DMS153 (cell line): ENCODE results near the gene DDAH2.
A peak's percentile ranks its signal among the peaks of the same experiment; 100 is the strongest.
"Not testable (repeated sequence)": the region's sequence is repeated elsewhere in the genome, so short reads cannot be mapped to it uniquely, and the experiment has no call there.

Source experiments
- DNase-seq: peaks from one replicate; lab custom pipeline; 2025; lab: John Stamatoyannopoulos, UW

DDAH2 gene

DNA sequence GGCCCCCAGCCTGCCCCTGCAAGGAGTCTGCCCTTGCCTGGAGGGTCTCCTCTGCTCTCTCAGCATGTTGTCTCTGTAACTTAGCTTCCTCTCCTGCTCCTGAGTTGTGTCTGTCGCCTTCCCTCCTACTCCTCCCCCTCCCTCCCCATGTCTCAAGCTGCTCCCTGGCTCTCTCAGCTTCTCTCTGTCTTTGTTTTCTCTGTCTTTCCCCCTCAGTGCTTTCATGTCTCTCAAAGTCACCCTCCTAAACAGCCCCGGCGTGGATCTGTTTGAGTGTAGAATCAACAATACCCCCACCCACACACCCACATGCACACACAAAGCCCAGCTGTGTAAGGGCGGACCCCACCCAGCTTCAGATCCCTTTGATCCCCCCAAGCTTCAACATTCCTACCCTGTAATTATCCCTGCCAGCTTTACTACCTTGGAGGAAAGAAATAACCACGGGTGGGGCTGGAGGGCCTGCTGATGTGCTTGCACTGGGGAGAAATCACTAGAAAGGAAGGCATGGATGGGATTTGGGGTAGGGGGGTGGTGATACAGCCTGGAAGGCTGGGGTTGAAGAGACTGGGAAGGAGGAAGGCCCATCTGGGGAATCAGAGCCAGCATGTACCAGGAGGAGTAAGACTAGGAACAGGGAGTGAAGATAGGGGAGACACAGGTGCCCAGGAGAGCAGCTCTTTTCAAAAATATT is 15.0 kb downstream of the DDAH2 start:
- no peak for DNase-seq

DNA sequence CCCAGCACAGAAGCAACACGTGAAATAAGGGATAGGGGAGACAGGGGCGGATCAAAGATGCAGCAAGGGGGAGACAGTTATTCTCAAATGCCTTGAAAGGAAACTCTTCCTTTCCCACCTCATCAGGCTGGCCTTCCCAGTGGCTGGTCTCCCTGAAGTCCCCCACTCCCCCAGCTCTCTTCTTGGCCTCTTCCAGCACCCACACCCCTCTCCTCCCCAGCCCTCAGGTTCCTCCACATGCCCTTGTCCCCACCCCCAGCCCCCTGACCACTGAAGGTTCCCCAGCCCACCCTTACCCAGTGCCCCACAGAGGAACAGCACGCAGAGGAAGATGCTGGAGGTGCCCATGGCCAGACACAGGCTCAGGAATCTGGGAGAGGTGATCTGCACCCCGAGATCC is 15.6 kb downstream of the DDAH2 start:
- no peak for DNase-seq

DNA sequence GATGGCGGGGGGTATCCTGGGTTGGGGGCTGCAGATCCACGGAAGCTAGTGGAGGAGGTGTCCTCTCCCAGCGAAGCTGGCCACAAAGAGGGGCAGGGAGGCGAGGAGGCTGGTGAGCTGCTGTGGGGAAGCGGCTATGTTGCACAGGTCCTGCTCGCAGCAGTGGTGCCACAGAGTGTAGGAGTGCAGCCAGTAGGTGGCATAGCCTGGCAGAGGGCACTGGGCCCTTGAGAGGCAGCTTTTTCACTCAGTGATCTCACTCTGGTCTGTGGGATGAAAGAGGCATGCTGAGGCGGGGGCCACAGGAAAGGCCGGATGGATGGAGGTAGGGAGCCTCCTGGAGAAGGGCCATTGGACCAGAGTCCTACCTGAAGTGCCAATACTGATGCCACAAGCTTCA is 16.8 kb downstream of the DDAH2 start:
- peak; percentile 13 for DNase-seq

DNA sequence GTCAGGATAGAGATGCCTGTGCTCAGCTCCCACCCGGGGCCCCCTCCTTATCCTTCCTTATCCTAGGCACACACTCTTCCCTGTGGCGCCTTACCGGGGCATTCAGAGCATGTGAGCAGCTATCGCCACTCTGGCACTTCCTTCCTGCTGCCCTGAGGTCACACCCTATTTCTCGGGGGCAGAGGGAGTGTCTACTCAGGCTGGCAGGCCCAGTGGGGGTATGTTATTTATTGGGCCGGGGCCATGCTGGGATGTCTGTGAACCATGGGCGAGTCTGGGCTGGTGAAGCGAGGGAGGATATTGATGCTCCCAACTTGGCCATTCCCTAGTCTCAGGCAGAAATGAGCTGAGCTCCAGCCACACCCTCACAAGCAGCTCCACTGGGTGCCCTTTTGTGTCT is 17.9 kb downstream of the DDAH2 start:
- no peak for DNase-seq

DNA sequence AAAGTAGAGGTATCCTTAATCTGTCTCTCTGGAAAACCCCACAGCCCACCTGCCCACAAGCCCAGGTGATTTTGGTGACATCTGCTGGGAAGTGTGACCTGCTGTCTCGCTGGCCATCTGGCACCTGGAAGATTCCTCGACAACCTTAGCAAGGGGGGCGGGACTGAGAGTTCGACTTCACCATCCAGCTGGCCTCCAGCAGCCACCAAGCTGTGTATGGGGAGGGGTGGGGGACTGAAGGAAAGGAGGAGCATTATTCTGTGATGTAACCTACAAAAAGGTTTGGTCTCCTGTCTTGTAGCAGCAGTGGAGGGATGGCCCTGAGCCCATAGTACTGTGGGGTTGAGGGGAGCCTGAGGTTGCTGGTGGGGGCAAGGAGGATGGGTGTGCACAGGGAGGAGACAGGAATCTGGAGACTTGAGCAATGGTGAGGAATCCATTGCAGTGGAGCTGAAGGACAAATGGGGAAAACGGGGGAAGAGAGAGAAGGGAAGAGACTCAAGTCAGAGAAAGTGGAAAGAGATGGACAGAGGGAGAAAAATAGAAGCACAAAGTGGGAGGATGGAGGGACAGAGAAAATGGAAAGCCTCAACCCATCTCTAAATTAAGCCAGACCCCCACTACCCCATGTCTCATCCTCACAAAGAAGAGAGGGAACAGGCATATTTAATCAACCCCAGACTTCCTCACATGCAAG is 18.4 kb downstream of the DDAH2 start:
- no peak for DNase-seq

DNA sequence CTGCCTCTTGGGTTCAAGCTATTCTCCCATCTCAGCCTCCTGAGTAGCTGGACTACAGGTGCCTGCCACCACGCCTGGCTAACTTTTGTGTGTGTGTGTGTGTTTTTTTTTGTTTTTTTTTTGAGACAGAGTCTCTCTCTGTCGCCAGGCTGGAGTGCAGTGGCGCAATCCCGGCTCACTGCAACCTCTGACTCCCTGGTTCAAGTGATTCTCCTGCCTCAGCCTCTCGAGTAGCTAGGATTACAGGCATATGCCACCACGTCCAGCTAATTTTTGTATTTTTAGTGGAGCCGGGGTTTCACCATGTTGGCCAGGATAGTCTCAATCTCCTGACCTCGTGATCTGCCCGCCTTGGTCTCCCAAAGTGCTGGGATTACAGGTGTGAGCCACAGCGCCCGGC is 19.9 kb downstream of the DDAH2 start:
- not testable (repeated sequence) for DNase-seq

DNA sequence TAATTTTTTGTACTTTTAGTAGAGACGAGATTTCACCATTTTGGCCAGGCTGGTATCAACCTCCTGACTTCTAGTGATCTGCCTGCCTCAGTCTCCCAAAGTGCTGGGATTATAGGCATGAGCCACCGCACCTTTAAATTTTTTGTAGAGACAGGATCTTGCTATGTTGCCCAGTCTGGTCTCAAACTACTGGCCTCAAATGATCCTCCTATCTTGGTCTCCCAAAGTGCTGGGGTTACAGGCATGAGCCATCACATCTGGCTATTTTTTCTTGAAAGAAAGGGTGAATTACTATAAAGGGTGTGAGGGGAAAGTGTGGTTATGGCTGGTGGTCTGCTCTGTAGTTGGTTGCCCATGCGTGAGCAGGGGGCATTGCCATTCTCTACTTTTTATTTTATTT is 20.9 kb downstream of the DDAH2 start:
- DNase-seq: no peak

DNA sequence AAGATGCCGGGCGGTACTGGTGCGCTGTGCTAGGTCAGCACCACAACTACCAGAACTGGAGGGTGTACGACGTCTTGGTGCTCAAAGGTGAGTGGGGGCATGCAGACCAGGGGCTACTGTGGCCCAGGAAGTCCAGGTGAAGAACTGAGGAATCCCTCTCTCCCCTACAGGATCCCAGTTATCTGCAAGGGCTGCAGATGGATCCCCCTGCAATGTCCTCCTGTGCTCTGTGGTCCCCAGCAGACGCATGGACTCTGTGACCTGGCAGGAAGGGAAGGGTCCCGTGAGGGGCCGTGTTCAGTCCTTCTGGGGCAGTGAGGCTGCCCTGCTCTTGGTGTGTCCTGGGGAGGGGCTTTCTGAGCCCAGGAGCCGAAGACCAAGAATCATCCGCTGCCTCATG is 21.4 kb downstream of the DDAH2 start:
- no peak for DNase-seq

DNA sequence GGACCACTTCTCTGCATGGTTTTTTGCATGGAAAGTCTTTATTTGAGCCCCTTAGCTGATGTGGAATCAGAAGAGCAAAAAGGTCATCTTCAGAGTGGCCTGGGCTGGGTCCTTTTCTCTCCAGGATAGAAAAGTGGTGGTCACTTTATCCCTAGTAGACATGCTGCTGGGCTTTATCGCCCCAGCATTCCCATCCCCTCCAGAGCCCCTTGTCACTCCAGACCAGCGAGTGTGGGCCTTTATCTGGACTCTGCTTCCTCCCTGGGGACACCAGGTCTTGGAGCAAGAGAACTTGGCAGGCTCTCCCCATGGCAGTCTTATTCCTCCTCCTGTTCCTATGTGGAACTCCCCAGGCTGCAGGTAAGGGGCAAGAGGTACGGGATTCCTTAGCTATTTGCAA is 22.5 kb downstream of the DDAH2 start, which contains the start of gene LY6G6F:
LY6G6F (plus strand) TSS at position 268 of the 400 bp plus-strand sequence; CDS start at position 309, 41 bp downstream.
- DNase-seq: no peak

DNA sequence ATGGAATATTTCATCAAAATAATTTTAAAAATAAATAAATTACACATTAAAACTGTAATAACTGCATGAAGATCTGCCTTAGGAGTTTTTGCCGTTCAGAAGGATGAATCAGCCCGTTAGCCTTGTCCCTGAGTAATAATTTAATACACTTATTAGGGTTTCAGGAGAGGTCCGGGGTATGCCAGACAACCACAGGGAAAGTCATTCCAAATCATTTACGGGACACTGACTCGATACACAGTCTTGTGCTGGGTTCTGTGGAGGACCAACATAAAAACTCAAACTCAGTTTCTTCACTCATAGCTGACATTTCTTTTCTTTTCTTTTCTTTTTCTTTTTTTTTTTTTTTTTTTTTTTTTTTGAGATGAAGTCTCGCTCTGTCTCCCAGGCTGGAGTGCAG is 23.2 kb downstream of the DDAH2 start:
- DNase-seq: no peak

DNA sequence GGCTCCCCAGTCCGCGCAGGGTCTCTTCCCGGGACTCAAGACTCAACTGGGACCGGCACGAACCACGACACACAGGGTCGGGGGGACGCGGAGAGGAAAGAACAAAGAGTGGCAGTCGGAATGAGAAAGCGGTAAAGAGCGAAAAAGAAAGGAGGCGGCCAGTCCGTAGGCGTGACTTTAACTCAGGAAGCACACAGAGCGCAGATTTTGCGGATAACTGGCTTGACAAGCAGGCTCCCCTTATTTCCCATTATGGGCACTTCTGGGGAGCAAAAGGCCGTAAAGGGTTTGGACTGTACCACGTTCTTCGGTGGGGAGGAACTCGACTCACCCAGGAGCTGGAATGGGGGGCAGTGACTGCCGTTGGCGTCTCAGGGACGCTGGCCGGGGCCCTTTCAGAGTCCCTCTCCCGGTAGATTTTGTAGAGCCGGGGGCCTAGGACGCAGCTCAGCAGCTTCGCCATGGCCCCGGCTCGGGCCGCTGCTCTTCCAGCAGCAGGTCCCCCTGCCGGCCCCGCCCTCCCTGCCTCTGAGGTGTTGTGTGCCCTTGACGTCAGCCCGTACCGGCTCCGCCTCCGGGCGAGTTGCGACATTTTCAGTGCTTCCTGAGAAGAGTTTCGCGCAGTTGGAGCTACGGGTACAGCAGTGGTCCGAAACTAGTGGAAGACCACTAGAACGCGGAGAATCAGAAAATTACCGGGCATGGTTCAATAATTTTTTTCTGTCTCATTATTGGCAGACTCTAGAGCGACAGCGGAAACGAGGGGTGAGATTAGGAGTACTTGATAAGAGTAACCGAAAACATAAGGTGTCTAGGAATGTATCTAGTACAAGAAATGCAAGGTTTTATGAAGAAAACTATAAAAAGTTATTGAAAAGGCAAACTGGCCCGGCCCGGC is 26.0 kb downstream of the DDAH2 start, which contains the start of gene ABHD16A:
ABHD16A (minus strand) TSS at position 506 of the 898 bp plus-strand sequence; CDS start at position 463, 43 bp downstream.
- DNase-seq: peak; percentile 92

DNA sequence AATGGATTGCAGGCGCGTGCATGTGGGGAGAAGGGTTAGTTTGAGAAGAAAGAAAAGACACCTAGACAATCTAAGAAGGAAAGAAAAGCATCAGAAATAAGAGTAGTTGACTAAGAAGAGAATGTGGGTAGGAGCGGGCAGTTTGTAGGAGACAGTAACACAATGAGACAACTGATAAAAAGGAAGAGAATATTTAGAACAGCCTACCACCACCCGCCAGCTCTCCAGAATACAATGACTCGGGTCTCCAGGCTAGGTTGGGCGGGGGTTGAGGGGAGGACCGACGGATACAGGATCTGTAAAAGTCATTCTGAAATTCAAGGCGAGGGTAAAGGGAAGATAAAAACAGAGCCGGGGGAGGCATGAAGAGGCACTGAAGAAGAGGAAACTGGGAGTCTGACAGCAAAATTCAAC is 26.7 kb downstream of the DDAH2 start:
- no peak for DNase-seq

DNA sequence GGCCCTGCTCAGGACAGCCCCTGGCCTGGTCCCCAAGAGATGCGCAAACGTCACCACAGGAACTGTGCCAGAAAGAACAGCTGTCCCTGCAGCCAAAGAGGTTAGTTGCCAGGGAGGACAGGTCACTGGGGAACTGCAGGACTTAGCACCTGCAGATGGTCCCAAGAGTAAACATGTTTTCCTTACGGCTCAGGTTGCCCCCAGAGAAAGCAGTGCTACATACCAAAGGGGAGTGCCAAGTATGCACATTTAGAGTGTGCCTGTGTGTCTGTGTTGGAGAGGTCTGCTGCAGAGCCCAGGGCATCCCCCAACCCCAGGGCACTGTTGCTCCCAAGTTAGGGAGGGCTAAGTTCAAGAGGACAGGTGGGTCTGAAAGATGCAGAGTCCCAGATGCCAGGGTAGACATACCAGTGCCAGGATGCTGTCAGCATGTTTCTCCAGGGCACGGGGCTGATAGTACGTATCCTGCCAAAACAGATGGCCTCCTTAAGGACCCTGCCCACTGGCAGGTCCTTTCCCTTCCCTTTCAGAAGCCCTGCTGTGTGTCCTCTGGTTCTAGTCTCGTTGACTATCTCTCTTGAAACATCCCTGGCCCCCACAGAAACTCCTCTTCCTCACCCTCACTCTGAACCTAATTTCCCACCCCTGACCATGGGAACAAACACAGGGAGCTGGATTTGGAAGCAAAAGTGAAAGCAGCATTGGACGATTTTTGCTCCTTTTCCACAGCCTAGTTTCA is 27.3 kb downstream of the DDAH2 start:
- DNase-seq: peak; percentile 5

DNA sequence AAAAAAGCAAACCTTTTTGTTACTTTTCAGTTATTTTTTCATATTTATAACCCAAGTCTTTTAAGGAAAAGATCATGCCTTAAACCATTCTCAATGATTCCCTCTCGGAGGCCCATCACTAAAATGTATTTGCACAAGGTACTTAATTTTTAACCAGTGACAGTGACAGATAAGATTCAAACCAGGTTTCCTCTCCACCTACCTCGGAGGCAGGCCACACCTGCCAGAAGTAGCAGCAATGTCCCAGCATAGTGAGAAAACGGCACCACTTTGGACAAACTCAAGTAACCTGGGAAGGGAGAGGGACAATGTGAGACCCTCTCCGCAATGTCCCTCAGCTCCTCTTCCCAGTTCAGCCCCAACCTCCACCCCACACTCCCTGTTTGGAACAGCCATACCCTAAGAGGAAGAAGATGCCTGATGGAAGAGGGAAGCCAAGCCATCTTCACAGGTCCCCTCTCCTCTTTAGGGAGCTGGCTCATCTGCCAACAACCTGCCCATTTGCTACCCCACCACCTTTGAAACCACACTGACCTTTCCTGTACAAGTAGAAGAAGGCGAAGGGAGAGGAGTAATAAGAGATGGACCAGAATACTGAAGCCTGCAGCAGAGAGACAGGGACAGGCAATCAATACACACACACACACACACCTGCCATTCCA is 28.2 kb downstream of the DDAH2 start:
- no peak for DNase-seq

DNA sequence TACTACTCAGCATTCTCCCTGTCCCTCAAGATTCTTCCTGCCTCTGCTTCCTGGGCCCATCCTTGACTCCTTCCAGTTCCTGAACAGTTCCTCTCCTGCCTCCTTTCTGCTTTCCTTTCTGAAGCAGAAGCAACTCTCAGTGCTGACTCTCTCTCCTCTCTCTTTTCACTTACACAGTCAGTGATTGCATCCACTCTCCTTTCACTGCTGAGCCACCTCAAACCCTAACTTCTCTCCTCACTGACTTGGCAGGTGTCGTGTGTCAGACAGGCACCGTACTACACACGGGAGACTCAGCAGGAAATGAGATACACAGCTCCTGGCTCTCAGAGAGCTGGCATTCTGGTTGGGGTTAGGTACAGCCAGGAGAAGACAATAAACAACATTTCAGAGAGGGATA is 31.5 kb downstream of the DDAH2 start:
- DNase-seq: no peak

DNA sequence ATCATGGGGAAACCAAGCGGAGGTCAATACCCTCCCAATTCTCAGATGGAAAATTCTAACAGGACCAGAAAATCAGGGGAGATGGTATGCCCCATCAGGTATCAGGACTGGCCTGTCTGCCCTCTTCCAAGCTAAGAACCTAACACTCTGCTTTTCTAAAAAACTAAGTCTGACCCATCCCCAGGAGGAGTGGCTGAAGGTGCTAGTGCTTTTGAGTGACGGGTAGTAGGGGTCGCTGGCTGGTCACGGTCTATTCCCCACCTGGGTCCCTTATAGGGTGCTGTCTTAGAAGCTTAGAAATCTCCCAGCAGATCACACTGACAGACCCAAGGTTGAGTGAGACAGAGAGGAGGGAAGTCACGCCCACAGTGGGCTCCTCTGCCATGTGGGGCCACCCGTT is 35.6 kb downstream of the DDAH2 start:
- no peak for DNase-seq

DNA sequence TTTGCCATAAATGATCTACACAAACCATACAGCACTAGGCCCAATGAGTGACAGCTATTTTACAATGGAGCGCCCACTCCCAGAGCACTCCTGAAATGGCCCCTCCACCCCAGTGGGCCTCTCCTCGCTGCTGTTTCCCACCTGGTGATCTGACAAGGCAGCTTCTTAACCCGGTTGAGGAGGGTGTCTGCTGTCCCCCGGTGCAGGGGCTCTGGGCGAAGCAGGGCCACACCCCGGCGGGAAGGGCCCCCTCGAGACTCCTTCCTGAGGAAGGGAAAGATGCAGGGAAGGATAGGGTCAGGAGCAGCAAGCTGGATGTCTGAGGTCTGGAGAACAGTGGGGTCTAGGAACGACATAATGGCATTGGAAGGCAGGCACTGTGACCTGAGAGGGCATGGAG is 36.2 kb downstream of the DDAH2 start:
- DNase-seq: no peak

DNA sequence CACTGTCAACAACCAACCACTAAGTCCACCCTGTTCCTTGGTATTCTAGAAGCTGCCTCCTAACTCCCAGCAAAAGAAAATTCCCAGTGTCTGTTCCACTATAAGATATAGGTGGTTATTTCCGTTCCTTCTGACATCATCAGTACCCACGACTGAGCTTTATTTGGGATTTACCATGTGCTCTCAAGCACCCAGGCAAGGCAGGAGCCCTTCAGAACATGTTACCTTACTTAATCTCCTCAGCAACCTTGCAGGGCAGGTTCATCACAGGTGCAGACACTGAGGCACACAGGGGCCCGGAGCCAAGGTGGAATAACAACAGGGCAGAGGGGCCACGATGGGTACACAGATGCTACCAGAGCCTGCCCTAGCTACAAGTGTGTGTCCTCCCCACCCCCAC is 36.7 kb downstream of the DDAH2 start:
- DNase-seq: no peak

DNA sequence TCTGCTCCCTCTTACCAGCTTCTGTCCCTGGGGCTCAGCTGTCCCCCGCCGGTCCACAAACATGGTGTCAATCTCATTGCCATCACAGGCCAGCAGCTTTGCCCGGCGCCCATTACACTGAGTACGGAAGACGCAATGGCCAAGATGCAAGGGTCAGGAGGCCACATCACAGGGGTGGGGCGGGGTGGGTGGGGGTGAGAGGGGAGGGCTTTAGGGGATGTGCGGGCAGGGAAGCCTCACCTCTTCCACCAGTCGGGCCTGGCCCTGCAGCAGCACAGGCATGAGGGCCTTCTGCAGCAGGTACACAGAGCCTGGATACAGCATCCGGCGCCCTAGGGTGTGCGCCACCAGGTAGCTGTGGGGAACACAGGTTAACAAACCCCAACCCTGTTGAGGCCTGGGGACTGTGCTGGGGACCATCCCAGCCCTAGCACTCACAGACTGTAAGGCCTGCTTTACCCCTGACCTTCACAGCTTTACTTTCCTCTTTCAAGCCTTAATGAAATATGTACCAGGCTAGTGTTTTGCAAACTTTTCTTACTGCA is 37.5 kb downstream of the DDAH2 start:
- DNase-seq: no peak

DNA sequence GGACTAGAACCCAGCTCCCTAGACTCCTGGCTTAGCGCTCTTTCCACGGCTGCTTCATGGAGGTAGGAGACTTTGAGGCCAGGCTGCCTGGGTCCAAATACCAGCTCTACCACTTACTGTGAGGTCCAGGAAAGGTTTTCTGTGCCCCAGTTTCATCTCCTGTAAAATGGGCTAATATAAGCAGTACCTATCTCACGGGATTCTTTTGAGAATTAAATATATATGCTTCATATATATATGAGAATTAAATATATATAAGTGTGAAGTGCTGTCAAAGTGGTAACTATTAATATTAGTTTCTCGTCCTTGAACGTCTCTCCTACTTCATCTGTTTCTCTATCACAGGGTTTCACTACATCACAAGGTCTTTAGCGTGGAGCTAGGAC is 38.0 kb downstream of the DDAH2 start:
- no peak for DNase-seq
